Sigmoid colon (tissue), 7 donors: Measurements from ENCODE around the gene GPR160. TPM values are rescaled to one million over a fixed set of nuclear protein-coding genes. Genes with fewer than 3 reads are reported as not detected.

Source experiments
- DNase-seq: peaks from one replicate; pipeline ENCODE4 v3.0.0-alpha.2; 2019
- H3K27ac ChIP-seq, 4 donors: fragments of 200-600 bp; sonication (generic); one replicate each; pipeline ENCODE4 v1.5.1; 2016 to 2019; ENCODE audit warnings: mild to moderate bottlenecking in 1 of 4
- H3K27me3 ChIP-seq, 3 donors: fragments of 200-600 bp; sonication (generic); one replicate each; pipeline ENCODE4 v1.5.1; 2019; ENCODE audit warnings: mild to moderate bottlenecking in 1 of 3
- H3K36me3 ChIP-seq, 4 donors: fragments of 200-600 bp; sonication (generic); one replicate each; pipeline ENCODE4 v1.5.1; 2016 to 2019
- H3K4me1 ChIP-seq, 4 donors: fragments of 200-600 bp; sonication (generic); one replicate each; pipeline ENCODE4 v1.5.1; 2017 to 2019
- H3K4me3 ChIP-seq, 4 donors: fragments of 200-600 bp; sonication (generic); one replicate each; pipeline ENCODE4 v1.5.1; 2017 to 2019; ENCODE audit warnings: mild to moderate bottlenecking in 2 of 4, moderate library complexity in 1 of 4
- H3K9me3 ChIP-seq, 4 donors: fragments of 200-600 bp in 3 of 4; sonication (generic) in 3 of 4; one replicate each; pipeline versions ENCODE4 v1.5.1 to v1.6.1; 2013 to 2019
- EP300 ChIP-seq, 4 donors: sonication (generic); formaldehyde crosslinking; IDR thresholded peaks; one replicate each; pipeline ENCODE4 v1.6.1; 2017; ENCODE audit warnings: antibody characterized with exemption in 4 of 4
- POLR2A ChIP-seq, 2 donors: fragments of 450-650 bp; IDR thresholded peaks; one replicate each; pipeline ENCODE4 v1.6.1; 2016; ENCODE audit warnings: antibody characterized with exemption in 2 of 2, mild to moderate bottlenecking in 2 of 2, moderate library complexity in 2 of 2
- POLR2AphosphoS5 ChIP-seq, 4 donors: sonication (generic); formaldehyde crosslinking; IDR thresholded peaks; one replicate each; pipeline ENCODE4 v1.6.1; 2017; ENCODE audit warnings: antibody characterized with exemption in 4 of 4
- WGBS, 2 donors: extraction: QIAGEN DNeasy Blood & Tissue Kit; methylation state at CpG; one replicate each; pipeline ENCODE4 v1.1.7; 2013; 5-methylcytosine and 5-hydroxymethylcytosine counted together
- intact Hi-C: fragments of 100-400 bp; cut with DNase I; formaldehyde crosslinking; loops from one replicate; pipeline ENCODE4 v1.15.1; 2023
- polyA plus RNA-seq, 3 donors: library from polyadenylated mRNA; stranded (reverse); fragments of 200-250 nt; gene quantifications; one replicate each; pipeline ENCODE4 v1.2.3, GENCODE V29; 2013
- total RNA-seq, 4 donors: library from RNA; depleted of rRNA; stranded (reverse); fragments of >200 nt; gene quantifications; one replicate each; pipeline ENCODE4 v1.1.0, GENCODE V29; 2016
- TF ChIP-seq, protein P1 (sequence below), 4 experiments: fragments of 450-650 bp in 3 of 4; fragments of 200-600 bp in 1 of 4; IDR thresholded peaks; one replicate each; pipeline ENCODE4 v1.5.1; 2016 to 2019; ENCODE audit warnings: antibody characterized with exemption in 4 of 4, mild to moderate bottlenecking in 3 of 4, moderate library complexity in 2 of 4
- donor health status: healthy with polysubstance abuse.
- donor health status: Bipolar disorder and iron deficiency.
- donor health status: healthy.

The GPR160 gene
- total and polyA plus RNA-seq, 7 donors: 0.16 to 93.7 (median 14.9) TPM; not detected in 1

DNA sequence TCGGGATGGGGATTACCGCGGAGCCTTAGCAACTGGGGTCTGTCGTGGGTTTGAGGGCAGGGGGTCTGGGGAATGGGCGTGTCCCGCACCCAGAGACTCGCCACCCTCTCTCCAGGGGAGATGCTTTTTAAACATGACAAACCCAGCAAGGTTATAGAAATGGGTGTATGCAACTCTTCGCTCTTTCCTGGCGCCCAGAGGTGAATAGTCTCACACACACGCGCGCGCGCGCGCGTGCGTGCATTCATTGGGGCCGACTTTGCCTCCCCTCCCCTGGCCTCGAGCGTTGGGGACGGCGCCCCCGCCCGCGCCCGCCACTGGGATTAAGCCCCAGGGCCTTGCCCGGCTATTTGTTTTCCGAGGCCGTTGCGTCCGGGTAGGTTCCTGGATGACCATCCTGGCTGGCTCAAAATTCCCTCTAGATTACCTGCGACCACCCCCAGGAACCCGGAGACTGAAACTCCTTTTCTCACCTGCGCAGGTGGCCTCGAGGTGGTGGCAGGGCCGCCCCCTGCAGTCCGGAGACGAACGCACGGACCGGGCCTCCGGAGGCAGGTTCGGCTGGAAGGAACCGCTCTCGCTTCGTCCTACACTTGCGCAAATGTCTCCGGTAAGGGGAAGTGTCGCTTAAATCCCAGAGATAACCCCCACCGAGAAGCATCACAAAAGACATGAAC, 777 bp downstream of the GPR160 start:
- no peaks in the 10 kb centered on the region for H3K36me3 ChIP-seq
- TF ChIP-seq, protein P1, sequence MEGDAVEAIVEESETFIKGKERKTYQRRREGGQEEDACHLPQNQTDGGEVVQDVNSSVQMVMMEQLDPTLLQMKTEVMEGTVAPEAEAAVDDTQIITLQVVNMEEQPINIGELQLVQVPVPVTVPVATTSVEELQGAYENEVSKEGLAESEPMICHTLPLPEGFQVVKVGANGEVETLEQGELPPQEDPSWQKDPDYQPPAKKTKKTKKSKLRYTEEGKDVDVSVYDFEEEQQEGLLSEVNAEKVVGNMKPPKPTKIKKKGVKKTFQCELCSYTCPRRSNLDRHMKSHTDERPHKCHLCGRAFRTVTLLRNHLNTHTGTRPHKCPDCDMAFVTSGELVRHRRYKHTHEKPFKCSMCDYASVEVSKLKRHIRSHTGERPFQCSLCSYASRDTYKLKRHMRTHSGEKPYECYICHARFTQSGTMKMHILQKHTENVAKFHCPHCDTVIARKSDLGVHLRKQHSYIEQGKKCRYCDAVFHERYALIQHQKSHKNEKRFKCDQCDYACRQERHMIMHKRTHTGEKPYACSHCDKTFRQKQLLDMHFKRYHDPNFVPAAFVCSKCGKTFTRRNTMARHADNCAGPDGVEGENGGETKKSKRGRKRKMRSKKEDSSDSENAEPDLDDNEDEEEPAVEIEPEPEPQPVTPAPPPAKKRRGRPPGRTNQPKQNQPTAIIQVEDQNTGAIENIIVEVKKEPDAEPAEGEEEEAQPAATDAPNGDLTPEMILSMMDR (IDR thresholded peaks at IDR 0.05): no peak
- no peak for TF ChIP-seq EP300 (IDR thresholded peaks at IDR 0.05)
- TF ChIP-seq POLR2AphosphoS5 (IDR thresholded peaks at IDR 0.05): no peak
- no peak for TF ChIP-seq POLR2A (IDR thresholded peaks at IDR 0.05)
- WGBS, 2 donors: 1 to 2% methylated on average over 51 of the region's 51 CpGs
- H3K9me3 ChIP-seq: no peaks in the 10 kb centered on the region
- intact Hi-C loops: no loop called here
- no peak for DNase-seq
- peak overlapping the region; percentile 5 to 63 (median 48) for H3K4me3 ChIP-seq
- H3K4me1 ChIP-seq: peaks cover 0 to 17% (median 16%) of the 10 kb centered on the region in 4 donors
- peaks cover 14 to 68% (median 27%) of the 10 kb centered on the region in 3 donors for H3K27me3 ChIP-seq
- H3K27ac ChIP-seq: no peak overlapping the region

GRCh38 chr3:170040418-170040817, 2.6 kb downstream of the GPR160 start:
- peaks cover 14 to 68% (median 27%) of the 10 kb centered on the region in 3 donors for H3K27me3 ChIP-seq
- TF ChIP-seq, protein P1 (IDR thresholded peaks at IDR 0.05): no peak
- TF ChIP-seq POLR2A (IDR thresholded peaks at IDR 0.05) (no peak), POLR2AphosphoS5 (IDR thresholded peaks at IDR 0.05) (no peak), EP300 (IDR thresholded peaks at IDR 0.05) (no peak)
- H3K4me3 ChIP-seq: no peak overlapping the region
- no peak overlapping the region for H3K27ac ChIP-seq
- no peaks in the 10 kb centered on the region for H3K36me3 ChIP-seq
- intact Hi-C loops: no loop called here
- H3K4me1 ChIP-seq: peaks cover 0 to 17% (median 16%) of the 10 kb centered on the region in 4 donors
- 10 to 46% methylated on average over 8 of the region's 8 CpGs for WGBS, 2 donors
- no peaks in the 10 kb centered on the region for H3K9me3 ChIP-seq
- no peak for DNase-seq

DNA sequence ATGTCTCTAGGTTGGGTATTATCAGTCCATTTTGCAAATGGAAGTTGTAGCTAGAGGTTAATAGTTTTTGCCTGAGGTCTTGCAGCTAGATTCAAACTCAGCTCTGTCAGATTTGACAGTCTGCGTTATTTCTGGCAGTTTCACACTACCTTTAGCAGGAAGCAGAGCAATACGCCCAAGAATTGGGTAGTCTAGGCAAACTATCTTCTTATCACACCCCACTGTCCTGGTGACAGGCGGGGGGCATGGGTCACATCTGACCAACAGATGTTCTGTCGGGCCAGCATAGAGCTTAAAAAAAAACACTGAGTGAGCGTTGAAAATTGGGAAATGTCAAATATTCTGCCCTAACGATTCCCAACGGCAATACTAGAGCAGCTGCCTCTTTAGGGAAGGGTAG, 5.7 kb downstream of the GPR160 start:
- DNase-seq: no peak
- H3K27me3 ChIP-seq: peaks cover 4 to 37% (median 9%) of the 10 kb centered on the region in 3 donors
- no peak overlapping the region for H3K4me3 ChIP-seq
- H3K4me1 ChIP-seq: peaks cover 0 to 5% (median 4%) of the 10 kb centered on the region in 4 donors
- no peak overlapping the region for H3K27ac ChIP-seq
- WGBS, 2 donors: 85 to 87% methylated on average over 7 of the region's 7 CpGs
- TF ChIP-seq POLR2AphosphoS5 (IDR thresholded peaks at IDR 0.05): no peak
- TF ChIP-seq POLR2A (IDR thresholded peaks at IDR 0.05): no peak
- no peak for TF ChIP-seq EP300 (IDR thresholded peaks at IDR 0.05)
- TF ChIP-seq, protein P1 (IDR thresholded peaks at IDR 0.05): no peak
- intact Hi-C loops: no loop called here
- no peaks in the 10 kb centered on the region for H3K9me3 ChIP-seq
- no peaks in the 10 kb centered on the region for H3K36me3 ChIP-seq

DNA sequence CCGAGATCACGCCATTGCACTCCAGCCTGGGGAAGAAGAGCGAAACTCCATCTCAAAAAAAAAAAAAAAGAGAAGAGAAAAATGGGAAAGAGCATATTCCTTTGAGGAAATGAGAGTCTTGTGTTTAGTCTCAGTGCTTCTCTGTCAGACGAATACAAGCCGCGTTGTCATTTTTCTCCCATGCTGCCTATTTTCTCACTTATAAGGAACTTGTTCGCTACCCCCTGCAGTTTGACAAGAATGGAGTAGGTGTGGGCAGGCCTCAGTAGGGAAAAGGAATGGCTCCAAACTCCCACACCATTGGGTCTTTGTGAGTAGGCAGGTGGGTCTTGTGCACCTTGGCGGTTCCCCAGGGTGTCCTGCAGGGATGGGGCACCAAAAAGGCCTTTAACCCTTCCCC, 6.5 kb downstream of the GPR160 start:
- Histone ChIP-seq H3K27me3 (peaks cover 0 to 29% (median 2%) of the 10 kb centered on the region in 3 donors), H3K4me1 (no peaks in the 10 kb centered on the region), H3K4me3 (no peak overlapping the region), H3K9me3 (no peaks in the 10 kb centered on the region), H3K27ac (peak overlapping the region in 3 of 4 donors; percentile 17 to 47 (median 23)), H3K36me3 (no peaks in the 10 kb centered on the region)
- DNase-seq: no peak
- TF ChIP-seq POLR2A (IDR thresholded peaks at IDR 0.05) (no peak), POLR2AphosphoS5 (IDR thresholded peaks at IDR 0.05) (no peak), EP300 (IDR thresholded peaks at IDR 0.05) (no peak)
- TF ChIP-seq, protein P1 (IDR thresholded peaks at IDR 0.05): no peak
- intact Hi-C loops: no loop called here
- 88 to 90% methylated on average over 8 of the region's 8 CpGs for WGBS, 2 donors
